GM12801 (cell line): ENCODE data around the gene PLEKHG1.

ENCODE experiments used
- TF ChIP-seq, protein P1 (sequence below): IDR thresholded peaks from one replicate; pipeline ENCODE4 v1.5.1; 2011; ENCODE audit warnings: control low read depth; ENCODE audit not compliant: insufficient read length; ENCODE audit errors: extremely low read depth

The PLEKHG1 gene

DNA sequence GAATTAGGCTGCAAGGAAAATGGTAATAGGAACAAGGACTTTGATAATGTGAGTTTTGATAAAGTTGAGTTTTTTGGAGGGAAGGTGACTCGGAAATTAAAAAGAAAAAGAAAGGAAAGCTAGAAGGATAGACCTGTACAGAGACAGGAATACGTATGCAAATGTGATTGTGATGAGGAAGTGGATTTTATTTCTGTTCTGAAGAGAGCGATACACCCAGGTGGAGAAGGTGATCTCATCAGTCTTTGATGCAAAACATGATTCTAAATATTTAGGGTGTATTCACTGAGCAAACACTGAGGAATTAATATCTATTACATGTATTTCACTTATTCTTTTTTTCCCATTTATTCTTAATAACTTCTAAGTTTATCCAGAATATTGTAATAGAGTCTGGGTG, 9.2 kb upstream of the PLEKHG1 start:
- TF ChIP-seq, protein P1, sequence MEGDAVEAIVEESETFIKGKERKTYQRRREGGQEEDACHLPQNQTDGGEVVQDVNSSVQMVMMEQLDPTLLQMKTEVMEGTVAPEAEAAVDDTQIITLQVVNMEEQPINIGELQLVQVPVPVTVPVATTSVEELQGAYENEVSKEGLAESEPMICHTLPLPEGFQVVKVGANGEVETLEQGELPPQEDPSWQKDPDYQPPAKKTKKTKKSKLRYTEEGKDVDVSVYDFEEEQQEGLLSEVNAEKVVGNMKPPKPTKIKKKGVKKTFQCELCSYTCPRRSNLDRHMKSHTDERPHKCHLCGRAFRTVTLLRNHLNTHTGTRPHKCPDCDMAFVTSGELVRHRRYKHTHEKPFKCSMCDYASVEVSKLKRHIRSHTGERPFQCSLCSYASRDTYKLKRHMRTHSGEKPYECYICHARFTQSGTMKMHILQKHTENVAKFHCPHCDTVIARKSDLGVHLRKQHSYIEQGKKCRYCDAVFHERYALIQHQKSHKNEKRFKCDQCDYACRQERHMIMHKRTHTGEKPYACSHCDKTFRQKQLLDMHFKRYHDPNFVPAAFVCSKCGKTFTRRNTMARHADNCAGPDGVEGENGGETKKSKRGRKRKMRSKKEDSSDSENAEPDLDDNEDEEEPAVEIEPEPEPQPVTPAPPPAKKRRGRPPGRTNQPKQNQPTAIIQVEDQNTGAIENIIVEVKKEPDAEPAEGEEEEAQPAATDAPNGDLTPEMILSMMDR = no peak

DNA sequence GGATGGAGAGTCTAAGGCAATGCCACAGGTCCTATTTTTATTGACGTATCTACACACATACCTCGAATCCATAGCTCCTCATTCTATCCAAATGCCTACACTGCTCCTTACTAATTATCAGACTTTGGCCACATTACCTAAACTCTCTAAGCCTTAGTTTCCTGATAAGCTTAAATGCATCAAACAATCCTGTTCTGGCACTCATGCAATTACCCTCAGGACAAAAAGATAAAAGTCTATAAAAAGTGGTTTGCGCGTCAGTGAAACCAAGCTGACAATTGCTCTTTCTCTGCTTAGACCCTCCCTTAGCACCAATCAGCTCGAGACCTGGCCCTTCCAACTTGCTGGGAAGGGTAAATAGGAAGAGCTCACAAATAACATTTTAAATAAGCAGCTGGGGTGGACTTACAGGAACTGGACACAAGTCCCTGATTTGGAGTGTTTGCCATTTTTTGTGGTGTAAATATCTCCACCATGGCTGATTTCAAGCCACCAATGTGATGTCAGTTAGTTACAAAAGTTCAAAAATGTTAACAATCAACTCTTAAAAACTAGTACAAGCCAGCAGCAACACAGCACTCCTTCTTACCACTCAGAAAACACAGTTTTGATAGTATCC, 7.2 kb upstream of the PLEKHG1 start:
- TF ChIP-seq, protein P1 = no peak

DNA sequence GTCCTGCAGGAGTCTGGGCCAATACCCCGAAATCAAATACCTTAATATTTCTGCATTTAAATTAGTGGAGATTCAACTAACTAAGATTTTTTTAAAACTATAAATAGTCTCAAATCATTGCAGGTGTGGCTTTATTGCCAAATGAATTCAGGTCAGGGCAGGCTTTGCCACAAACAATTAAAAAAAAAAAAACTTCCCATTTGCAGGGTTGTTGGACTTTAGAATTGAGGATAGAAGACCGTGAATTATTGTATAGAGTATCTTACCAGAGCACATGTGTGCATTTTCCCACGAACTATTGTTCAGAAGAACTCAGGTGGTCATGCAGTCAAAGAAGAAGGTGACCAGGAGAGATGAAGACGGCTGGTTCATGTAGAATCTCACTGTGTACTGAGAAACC, 6.6 kb upstream of the PLEKHG1 start:
- TF ChIP-seq, protein P1 = no peak

DNA sequence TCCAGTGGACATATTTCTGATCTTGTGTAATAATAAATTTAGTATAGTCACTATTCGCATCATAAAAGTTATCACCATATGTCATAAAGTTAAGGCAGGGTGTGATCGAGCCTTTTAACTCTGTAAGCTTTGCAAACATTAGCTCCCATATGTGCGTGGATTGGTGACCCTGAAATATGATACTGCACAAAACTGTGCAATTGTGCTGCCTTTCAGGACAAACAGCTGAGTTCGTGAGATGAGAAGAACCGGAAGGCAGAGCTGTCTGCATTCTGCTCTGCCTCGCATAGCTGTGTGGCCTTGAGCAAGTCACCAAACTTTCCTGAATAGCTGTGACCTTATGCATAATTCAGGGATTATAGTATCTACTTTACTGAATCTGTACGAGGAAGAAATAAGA, 3.2 kb upstream of the PLEKHG1 start:
- TF ChIP-seq, protein P1 = no peak

DNA sequence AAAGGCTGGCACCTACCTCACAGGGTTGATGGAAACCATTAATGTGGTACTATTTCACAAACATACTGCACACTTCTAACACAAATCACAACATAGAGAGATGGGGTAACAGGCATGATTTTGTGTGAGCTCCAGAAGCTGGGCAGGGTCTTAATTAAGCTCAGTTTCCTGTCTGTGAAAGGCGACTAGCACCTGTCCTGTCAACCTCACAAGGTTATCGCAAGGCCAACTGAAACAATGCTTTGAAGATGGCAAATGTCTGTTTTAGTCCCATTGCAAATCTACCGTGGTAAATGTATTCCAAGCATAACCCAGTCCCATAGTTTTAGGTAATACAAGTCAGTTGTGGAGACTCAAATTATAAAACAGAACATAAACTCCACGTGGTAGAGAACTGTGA, 1.3 kb upstream of the PLEKHG1 start:
- TF ChIP-seq, protein P1 = no peak

DNA sequence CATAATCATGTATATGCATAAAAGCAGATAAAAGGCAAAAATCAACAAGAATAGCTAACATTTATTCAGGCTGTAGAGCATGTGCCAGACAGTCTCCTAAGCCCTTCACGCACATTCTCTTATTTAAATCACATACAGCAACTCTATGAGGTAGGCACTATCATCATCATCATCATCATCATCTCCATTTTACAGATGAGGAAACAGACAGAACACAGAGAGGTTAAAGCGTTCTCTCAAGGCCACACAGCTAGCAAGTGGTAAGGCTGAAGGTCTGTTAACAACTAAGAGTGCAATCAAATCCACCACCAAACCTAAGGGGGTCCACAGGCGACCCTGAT, 857 bp upstream of the PLEKHG1 start:
- TF ChIP-seq, protein P1 = no peak

DNA sequence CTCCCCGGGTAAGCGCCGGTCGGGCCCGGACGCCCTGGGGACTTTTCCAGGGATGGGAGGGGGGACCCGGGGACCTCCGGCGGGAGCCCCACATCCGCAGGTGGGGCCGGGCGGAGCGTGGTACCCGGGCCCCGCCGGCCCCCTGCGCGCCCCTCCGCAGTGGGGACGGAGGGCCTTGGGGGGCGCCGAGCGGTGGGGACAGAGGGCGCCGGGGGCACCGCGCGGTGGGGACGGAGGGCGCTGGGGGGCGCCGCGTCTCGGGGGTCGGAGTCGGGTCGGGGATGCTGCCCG, 270 bp downstream of the PLEKHG1 start:
- TF ChIP-seq, protein P1 = no peak
